DOHH2 (cell line): ENCODE data around the gene NFIX.
A peak's percentile ranks its signal among the peaks of the same experiment; 100 is the strongest.

ENCODE experiments used
- H3F3A ChIP-seq: fragments of 200-600 bp; sonication (generic), shearing (Covaris generic); 2 replicates; pipeline ENCODE4 v1.6.0; 2016; ENCODE audit warnings: antibody characterized with exemption, mild to moderate bottlenecking; ENCODE audit not compliant: control insufficient read depth, insufficient read depth
- H3K27ac ChIP-seq: fragments of 200-600 bp; sonication (generic); 2 replicates; pipeline ENCODE4 v1.5.1; 2014; ENCODE audit warnings: low read depth, mild to moderate bottlenecking, low read length, moderate library complexity
- H3K27me3 ChIP-seq: fragments of 200-600 bp; sonication (generic); 2 replicates; pipeline ENCODE4 v1.6.1; 2014; ENCODE audit warnings: mild to moderate bottlenecking, low read length, mixed read lengths; ENCODE audit not compliant: control insufficient read depth
- H3K36me3 ChIP-seq: fragments of 200-600 bp; sonication (generic); 2 replicates; pipeline ENCODE4 v1.6.1; 2014; ENCODE audit warnings: mild to moderate bottlenecking, low read length, moderate library complexity, mixed read lengths; ENCODE audit not compliant: control insufficient read depth
- H3K4me1 ChIP-seq: fragments of 200-600 bp; sonication (generic); 2 replicates; pipeline ENCODE4 v1.6.1; 2014; ENCODE audit warnings: mild to moderate bottlenecking, low read length, mixed read lengths; ENCODE audit not compliant: control insufficient read depth
- H3K4me2 ChIP-seq: fragments of 200-600 bp; sonication (generic); 2 replicates; pipeline ENCODE4 v1.6.0; 2014; ENCODE audit warnings: mild to moderate bottlenecking, low read length, moderate library complexity
- H3K4me3 ChIP-seq: fragments of 200-600 bp; sonication (generic); 2 replicates; pipeline ENCODE4 v1.5.1; 2014; ENCODE audit warnings: mild to moderate bottlenecking, low read length, mixed read lengths
- H3K79me2 ChIP-seq: fragments of 200-600 bp; sonication (generic); 2 replicates; pipeline ENCODE4 v1.6.1; 2014; ENCODE audit warnings: mild to moderate bottlenecking, low read length, mixed read lengths; ENCODE audit not compliant: control insufficient read depth
- H3K9me2 ChIP-seq: fragments of 200-600 bp; sonication (generic); replicated peaks from 2 replicates; pipeline ENCODE4 v1.6.1; 2014; ENCODE audit warnings: mild to moderate bottlenecking, low read length, mixed read lengths; ENCODE audit not compliant: control insufficient read depth
- H3K9me3 ChIP-seq: fragments of 200-600 bp; sonication (generic); 2 replicates; pipeline ENCODE4 v1.6.1; 2014; ENCODE audit warnings: antibody characterized with exemption, low read length, mixed read lengths; ENCODE audit not compliant: control insufficient read depth, insufficient read depth
- H4K20me1 ChIP-seq: fragments of 200-600 bp; sonication (generic); 2 replicates; pipeline ENCODE4 v1.6.0; 2014; ENCODE audit warnings: low read depth, mild to moderate bottlenecking, antibody characterized with exemption, low read length, moderate library complexity; ENCODE audit not compliant: control insufficient read depth, insufficient read depth
- CTCF ChIP-seq: fragments of 200-600 bp; sonication (generic); IDR thresholded peaks from one replicate; pipeline ENCODE4 v1.5.1; 2014; ENCODE audit warnings: antibody characterized with exemption, mild to moderate bottlenecking, low read depth, low read length; ENCODE audit not compliant: poor library complexity, severe bottlenecking
- EZH2phosphoT487 ChIP-seq: fragments of 200-600 bp; sonication (generic); IDR thresholded peaks from 2 replicates; pipeline ENCODE4 v1.6.1; 2017; ENCODE audit warnings: borderline replicate concordance, mild to moderate bottlenecking, antibody characterized with exemption, low read length, moderate library complexity, mixed read lengths

The NFIX gene

GRCh38 chr19:13097463-13098258 is 102.4 kb downstream of the NFIX start:
- H3F3A ChIP-seq: peaks cover 41% of the 10 kb centered on the region
- no peaks in the 10 kb centered on the region for H3K9me2 ChIP-seq
- no peaks in the 10 kb centered on the region for H3K27me3 ChIP-seq
- peak overlapping the region; percentile 87 for H3K27ac ChIP-seq
- peaks cover 38% of the 10 kb centered on the region for H3K36me3 ChIP-seq
- TF ChIP-seq EZH2phosphoT487 (no peak), CTCF (no peak)
- peaks cover 57% of the 10 kb centered on the region for H3K79me2 ChIP-seq
- H3K4me3 ChIP-seq: peak overlapping the region; percentile 88
- no peaks in the 10 kb centered on the region; the same call in 1 of the 2 replicates for H4K20me1 ChIP-seq
- peaks cover 80% of the 10 kb centered on the region for H3K4me1 ChIP-seq
- H3K9me3 ChIP-seq: no peaks in the 10 kb centered on the region
- peak overlapping the region; percentile 98 for H3K4me2 ChIP-seq

GRCh38 chr19:13098277-13099072 is 103.2 kb downstream of the NFIX start:
- peaks cover 44% of the 10 kb centered on the region for H3F3A ChIP-seq
- no peaks in the 10 kb centered on the region; the same call in 1 of the 2 replicates for H4K20me1 ChIP-seq
- H3K4me1 ChIP-seq: peaks cover 85% of the 10 kb centered on the region
- H3K27me3 ChIP-seq: no peaks in the 10 kb centered on the region
- H3K4me2 ChIP-seq: peak overlapping the region; percentile 100
- peak overlapping the region; percentile 86 for H3K4me3 ChIP-seq
- H3K9me2 ChIP-seq: no peaks in the 10 kb centered on the region
- TF ChIP-seq EZH2phosphoT487 (no peak), CTCF (no peak)
- H3K79me2 ChIP-seq: peaks cover 60% of the 10 kb centered on the region
- peak overlapping the region; percentile 99 for H3K27ac ChIP-seq
- H3K9me3 ChIP-seq: no peaks in the 10 kb centered on the region
- H3K36me3 ChIP-seq: peaks cover 38% of the 10 kb centered on the region

- Histone ChIP-seq H3K36me3 (peaks cover 38% of the 10 kb centered on the region), H3K27me3 (no peaks in the 10 kb centered on the region), H4K20me1 (no peaks in the 10 kb centered on the region; the same call in 1 of the 2 replicates), H3F3A (peaks cover 51% of the 10 kb centered on the region), H3K4me2 (peak overlapping the region; percentile 100), H3K4me3 (peak overlapping the region; percentile 86), H3K79me2 (peaks cover 61% of the 10 kb centered on the region), H3K27ac (peak overlapping the region; percentile 99), H3K9me2 (no peaks in the 10 kb centered on the region), H3K9me3 (no peaks in the 10 kb centered on the region), H3K4me1 (peaks cover 85% of the 10 kb centered on the region)
- no peak for TF ChIP-seq EZH2phosphoT487
- no peak for TF ChIP-seq CTCF
Measured at GRCh38 chr19:13099073-13099999, 104.1 kb downstream of the NFIX start.
